Activated CD8-positive, alpha-beta memory T cell treated with anti-CD3 and anti-CD28 coated beads for 36 hours (primary cell): ENCODE measurements around the gene MALL. TPM values are rescaled to one million over a fixed set of nuclear protein-coding genes. Genes with fewer than 3 reads are reported as not detected.
"Not testable (repeated sequence)": the region's sequence is repeated elsewhere in the genome, so short reads cannot be mapped to it uniquely, and the experiment has no call there.

Experiments
- CTCF ChIA-PET: fragments of 350-600 bp; sonication (Branson Sonifier 250); formaldehyde crosslinking; loops from one replicate; lab custom pipeline; 2021; ENCODE audit warnings: antibody characterized with exemption; lab: Charles Lee
- POLR2A ChIA-PET: fragments of 350-600 bp; sonication (Branson Sonifier 250); formaldehyde crosslinking; loops from one replicate; lab custom pipeline; 2021; ENCODE audit warnings: antibody characterized with exemption; lab: Charles Lee
- total RNA-seq, 2 experiments: library from RNA; stranded (reverse); gene quantifications; one replicate each; pipeline ENCODE4 v1.2.3, GENCODE V29; 2021

The MALL gene
- total RNA-seq, result under 1 TPM; 0.50 to 0.65 TPM

GRCh38 chr2:110115291-110116032, at the start of gene MALL:
TSS of gene MALL (minus strand) at chr2:110115822. CDS start at chr2:110115792, 30 bp downstream.
- CTCF ChIA-PET, result interaction anchor here (1.2 to 1.7 kb wide), 2 partner anchors 9 to 10 kb away, joined by 3 to 5 read pairs; no protein-coding TSS in a partner anchor

DNA sequence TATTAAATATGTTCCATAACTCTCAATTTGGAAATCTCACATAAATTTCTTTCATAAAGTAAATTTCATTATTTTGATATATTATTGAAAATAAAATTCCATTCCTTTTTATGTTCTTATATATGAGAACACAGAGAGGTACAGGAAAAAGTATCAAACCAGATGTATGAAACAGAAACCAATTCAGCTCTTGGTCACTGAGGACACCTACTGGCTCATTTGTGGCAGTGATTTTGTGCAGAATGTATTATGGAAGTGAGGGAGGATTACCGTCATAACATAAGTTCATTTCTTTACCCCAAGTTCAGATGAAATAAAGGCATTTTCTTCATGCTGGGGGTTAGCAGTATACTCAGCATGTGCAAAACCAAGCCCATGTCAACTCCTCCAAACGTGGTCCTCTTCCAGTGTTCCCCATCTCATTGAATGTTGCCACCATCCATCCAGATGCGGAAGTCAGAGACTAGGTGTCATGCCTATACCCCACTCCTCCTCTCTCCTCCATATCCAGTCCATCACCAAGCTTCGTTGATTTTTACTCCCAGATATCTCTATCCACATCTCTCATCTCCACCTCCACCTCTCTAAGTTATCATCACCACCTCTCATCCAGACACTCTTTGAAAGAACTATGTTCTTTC, 41.7 kb upstream of the MALL start:
- POLR2A ChIA-PET, result no interaction called here
- CTCF ChIA-PET, result interaction anchor here (1.0 to 1.7 kb wide), 2 partner anchors 12 to 14 kb away, joined by 3 to 4 read pairs; no protein-coding TSS in a partner anchor

More at GRCh38 chr2:110115291-110116032, at the start of gene MALL:
- POLR2A ChIA-PET, result interaction anchor here (0.7 kb wide), 1 partner anchor 12 kb away, joined by 13 read pairs; no protein-coding TSS in a partner anchor

DNA sequence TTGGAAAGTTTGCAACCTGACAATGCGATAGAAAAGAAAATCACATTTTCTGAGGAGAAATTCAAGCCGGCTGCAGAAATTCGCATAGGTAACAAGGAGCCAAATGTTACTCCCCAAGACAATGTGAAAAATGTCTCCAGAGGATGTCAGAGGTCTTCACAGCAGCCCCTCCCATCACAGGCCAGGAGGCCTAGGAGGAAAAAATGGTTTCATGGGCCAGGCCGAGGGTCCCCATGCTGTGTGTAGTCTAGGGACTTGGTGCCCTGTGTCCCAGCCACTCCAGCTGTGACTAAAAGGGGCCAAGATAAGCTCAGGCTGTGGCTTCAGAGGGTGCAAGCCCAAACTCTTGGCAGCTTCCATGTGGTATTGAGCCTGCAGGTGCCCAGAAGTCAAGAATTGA, 39.2 kb upstream of the MALL start:
- POLR2A ChIA-PET, CTCF ChIA-PET: not testable (repeated sequence)

DNA sequence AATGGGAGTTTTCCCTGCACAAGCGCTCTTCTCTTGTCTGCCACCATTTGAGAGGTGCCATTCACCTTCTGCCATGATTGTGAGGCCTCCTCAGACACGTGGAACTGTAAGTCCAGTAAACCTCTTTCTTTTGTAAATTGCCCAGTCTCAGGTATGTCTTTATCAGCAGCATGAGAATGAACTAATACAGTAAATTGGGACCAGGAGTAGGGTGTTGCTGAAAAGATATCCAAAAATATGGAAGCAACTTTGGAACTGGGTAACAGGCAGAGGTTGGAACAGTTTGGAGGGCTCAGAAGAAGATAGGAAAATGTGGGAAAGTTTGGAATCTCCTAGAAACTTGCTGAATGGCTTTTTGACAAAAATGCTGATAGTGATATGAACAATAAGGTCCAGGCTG, 38.6 kb upstream of the MALL start:
- CTCF ChIA-PET, POLR2A ChIA-PET: not testable (repeated sequence)

DNA sequence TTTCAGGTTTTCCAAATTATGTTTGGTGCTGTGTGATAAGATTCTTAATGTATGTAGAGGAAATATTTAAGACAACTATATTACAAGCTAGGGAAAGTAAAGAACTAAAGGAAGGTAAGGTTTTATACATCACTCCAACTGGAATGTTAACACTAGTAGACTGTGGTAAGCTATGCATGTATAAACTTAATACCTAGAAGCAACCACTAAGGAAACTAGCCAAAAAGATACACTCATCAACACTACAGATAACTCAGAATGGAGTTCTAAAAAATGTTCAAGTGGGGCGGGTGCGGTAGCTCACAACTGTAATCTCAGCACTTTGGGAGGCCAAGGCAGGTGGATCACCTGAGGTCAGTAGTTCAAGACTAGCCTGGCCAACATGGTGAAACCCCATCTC, 37.8 kb upstream of the MALL start:
- CTCF ChIA-PET, result no interaction called here
- POLR2A ChIA-PET, result no interaction called here

GRCh38 chr2:110152943-110153342, 37.3 kb upstream of the MALL start:
- POLR2A ChIA-PET, result no interaction called here

DNA sequence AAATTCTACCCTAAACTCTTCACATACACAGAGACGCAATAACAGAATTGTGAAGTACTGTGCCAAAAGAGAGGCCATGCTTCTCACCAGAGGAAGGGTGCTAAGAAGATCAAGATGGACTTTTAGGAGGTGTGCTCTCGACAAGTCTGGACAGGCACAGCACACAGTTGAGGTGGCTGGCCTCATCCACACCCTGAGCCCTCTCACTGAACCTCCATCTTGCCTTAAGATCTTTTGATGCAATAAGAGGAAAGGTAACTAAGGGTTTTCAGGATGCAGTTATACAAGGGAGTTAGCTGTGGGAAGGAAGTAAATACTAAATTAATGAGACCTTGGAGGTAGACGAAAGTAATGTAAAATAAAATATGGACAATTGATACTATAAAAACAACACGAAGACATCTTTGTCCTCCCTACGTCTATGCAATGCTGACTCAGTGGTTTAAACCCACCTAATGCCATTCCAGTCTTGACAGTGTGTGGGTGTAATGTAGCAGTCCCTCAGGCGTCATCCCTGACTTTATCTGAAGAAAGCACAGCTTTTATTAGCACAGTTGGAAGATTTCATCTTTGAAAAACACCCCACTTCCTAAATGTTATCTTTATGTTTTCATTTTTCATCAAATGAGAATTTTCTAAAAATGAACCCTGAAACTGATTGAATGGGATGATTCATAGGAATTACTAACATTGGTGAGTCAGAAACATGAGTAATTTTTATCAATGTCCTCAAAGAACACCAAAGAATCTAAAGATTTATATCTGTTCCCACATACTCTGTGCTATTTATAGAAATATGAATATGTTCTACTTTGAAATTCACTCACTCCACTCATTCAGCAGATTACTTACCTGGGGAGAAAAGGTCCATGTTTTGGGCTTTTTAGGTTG, 34.0 kb upstream of the MALL start:
- ChIA-PET CTCF (no interaction called here), POLR2A (no interaction called here)

More at GRCh38 chr2:110152943-110153342, 37.3 kb upstream of the MALL start:
- CTCF ChIA-PET, result no interaction called here

DNA sequence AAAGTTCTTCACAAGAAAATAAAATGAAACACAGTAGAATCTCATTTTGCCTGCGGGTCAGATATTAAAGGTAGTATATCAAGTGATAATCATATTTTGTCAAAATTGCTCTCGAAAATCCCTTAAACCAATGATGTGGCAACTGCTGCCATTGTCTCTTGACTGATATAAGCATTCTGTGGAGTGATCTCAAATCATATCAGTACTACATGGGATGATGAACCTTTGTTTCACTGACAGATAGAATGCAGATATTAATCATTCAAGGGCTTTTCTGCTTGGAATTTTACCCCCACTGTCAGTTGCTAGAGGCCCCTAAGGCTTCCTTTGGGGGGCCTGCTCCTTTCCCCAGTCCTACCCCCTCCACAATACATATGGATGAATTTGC, 31.3 kb upstream of the MALL start:
- CTCF ChIA-PET, result no interaction called here
- POLR2A ChIA-PET, result no interaction called here

DNA sequence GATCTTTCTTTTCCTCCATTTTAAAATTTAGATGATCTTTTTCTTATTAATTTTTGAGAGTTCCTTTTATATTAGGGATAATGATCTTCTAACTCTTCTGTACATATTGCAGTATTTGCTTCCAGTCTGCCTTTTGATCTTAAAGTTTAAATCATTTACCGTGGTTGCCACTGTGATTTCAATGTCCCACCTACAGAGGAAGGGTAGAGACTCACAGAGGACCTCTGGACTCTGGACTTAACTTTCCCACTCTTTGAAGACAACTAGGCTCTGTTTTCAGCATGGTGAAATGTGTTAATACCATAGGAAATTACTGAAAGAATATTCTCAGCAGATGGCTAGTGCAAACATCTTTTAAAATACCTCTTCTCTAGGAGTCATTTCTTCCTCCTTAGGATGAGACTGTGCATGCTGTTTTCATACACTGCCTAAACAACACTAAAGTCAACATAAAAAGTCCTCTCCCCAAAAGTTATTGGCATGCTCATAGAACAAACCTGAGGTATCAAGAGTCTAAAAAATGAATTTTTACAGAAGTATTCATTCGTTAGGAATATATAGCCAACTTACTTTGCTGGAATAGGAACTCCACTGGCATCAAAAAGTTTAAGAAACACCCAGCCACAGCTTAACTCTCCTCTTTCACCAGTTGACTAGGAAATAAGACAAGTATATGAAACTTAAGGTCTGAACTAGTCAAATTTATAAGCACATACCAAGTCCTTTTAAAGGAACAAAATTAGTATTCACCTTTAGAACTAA, 30.7 kb upstream of the MALL start:
- CTCF ChIA-PET, result no interaction called here

GRCh38 chr2:110143982-110144381, 28.4 kb upstream of the MALL start:
- POLR2A ChIA-PET, result no interaction called here
- CTCF ChIA-PET, result no interaction called here

More for the DNA sequence above, 30.7 kb upstream of the MALL start:
- POLR2A ChIA-PET, result no interaction called here

DNA sequence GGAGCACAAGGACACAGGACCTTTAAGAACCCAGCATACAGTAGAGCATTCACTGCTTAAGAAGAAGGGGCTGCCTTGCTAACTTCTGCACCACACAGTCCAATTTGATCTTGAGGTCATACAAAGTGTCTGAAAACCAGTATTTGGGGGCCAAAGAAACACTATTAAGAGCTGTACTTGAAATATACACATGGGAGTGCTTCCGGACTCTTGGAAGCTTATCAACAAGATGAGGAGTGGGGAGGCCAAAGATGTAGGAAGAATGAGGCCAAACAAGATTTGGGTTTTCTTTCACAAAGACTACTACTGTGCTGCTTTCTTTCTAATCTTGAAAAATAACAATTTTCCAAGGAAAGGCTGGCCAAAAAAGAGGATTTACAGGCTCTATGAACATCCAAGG, 24.8 kb upstream of the MALL start:
- CTCF ChIA-PET, result no interaction called here
- POLR2A ChIA-PET, result no interaction called here

DNA sequence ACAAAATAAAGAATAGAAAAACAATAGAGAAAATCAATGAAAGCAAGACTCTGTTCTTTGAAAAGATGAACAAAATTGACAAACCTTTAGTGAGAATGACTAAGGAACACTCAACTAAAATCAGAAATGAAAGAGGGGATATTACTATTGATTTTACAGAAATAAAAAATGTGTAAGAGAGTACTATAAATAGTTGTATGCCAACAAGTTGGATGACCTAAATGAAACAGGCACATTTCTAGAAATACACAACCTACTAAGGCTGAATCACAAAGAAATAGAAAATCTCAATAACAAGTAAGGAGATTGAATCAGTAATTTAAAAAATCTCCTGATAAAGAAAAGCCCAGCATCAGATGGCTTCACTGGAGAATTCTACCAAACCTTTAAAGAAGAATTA, 18.4 kb upstream of the MALL start:
- ChIA-PET POLR2A (no interaction called here), CTCF (no interaction called here)

DNA sequence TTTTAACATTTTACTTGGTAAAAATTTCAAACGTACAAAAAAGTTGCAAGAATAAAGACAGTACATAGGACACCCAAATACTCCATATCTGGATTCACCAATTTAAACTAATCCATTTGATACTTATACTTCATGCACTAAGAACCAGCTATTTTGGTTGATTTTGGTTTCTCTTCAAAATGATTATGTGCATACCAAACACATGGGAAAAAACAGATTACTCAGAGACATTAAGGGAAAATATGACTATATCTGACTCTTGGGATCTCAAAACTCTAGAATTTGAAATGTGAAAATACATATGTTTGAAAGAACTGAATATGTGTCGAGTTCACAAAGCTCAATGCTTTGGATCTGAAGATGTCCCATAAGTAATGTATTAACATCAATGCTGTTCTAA, 15.5 kb upstream of the MALL start:
- CTCF ChIA-PET, result no interaction called here
- POLR2A ChIA-PET, result no interaction called here

DNA sequence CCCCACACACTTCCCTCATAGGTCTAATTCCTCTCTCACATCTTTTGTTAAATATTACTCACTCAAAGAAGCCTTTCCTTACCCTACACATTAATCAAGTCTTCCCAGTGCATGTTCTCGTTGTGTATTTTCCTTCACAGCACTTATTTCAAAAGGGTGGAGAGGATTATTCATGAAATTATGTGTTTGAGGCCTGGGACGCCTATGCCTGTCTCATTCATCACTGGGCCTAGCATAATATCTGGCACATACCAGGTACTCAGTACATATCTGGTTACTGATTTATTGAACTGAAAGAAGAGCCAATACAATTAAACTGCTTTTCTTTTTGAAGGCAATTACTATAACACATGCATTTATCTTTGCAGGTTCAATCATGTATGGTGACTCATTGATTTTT, 15.1 kb upstream of the MALL start:
- ChIA-PET CTCF (no interaction called here), POLR2A (no interaction called here)

- ChIA-PET CTCF (no interaction called here), POLR2A (no interaction called here)
Measured at GRCh38 chr2:110126906-110127305, 11.3 kb upstream of the MALL start.

DNA sequence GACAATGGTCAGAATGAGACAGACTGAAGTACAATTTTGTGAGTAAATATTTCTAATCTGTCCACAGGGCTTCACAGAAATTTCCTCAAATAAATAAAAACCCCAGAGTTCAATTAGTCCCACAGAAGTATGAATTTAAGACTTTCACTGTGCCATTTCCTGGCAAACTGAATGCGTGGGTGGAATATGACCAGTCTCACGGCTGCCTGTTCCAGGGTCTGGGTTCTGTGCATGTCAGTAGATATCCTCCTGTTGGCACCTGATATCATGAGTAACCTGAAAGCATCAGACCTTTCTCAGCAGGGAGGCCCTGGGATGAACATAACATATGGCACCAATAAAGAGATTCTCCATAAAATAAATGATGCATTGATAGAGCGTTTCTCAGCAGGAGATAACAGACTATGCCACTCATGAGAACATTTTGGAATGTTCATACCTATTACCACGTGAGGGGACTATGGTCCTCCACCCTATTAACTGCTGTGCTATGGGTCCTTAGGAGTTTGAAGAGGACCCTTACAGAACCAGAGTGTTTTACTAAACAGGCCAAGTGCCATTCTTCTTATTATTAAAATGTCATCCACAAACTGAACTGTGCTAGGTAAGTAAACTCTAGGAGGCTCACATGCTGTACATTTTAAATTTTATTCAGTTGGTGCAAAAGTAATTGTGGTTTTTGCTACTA, 10.6 kb upstream of the MALL start:
- CTCF ChIA-PET, result no interaction called here
- POLR2A ChIA-PET, result no interaction called here

DNA sequence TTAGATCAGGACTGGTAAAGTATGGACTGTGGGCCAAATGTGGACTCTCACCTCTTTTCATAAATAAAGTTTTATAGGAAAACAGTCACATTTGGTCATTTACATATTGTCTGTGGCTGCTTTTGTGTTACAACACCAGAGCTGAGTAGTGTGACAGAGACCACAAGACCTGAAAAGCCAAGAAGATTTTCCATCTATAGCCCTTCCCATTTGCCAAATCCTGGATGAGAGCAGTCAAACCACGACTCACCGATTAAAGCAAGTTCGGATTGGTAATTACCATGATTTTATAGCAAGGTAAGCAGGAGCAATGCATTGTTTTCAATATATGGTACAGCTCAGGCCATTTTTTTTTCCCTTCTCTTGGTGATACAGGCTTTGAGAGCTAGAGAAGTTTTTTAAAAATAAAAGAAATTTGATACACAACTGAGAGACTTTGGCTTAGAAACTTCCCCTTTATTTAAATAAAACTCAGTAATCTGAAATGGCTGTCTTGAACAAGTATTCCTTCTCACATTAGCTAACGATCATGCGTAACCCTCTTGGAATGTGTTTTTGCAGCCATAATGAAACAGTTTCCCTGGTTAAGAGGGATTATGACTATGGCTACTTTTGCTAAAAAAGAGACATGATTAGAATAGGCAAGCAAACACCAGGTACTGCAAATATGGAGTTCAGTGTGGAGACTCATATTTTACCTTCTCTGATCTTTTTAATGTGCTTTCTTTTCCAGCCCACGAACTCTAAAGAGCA, 9.5 kb upstream of the MALL start:
- CTCF ChIA-PET, result no interaction called here
- POLR2A ChIA-PET, result no interaction called here
